ENCODE results near the gene C9orf78.
A peak's percentile ranks its signal among the peaks of the same experiment; 100 is the strongest.
"Not testable (repeated sequence)": the region's sequence is repeated elsewhere in the genome, so short reads cannot be mapped to it uniquely, and the experiment has no call there.

Gene C9orf78

DNA sequence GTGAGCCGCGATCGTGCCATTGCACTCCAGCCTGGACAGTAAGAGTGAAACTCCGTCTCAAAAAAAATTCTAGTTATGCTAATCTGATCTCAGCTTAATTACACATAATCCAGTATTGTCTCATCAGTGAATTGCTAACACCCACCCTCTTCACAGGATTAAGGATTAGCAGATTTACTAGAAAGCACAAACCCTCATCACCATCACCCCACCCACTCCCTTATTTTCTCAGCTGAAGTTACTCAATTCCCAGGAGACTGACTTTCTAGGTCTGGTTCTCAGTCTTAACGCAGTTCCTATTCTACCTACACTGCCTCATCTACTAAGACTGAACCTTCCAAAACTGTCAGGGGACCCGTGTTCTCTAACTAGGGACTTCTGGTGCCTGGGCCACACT is 23.1 kb downstream of the C9orf78 start:
- no peak for DNase-seq (ENCODE audit: low read depth)

DNA sequence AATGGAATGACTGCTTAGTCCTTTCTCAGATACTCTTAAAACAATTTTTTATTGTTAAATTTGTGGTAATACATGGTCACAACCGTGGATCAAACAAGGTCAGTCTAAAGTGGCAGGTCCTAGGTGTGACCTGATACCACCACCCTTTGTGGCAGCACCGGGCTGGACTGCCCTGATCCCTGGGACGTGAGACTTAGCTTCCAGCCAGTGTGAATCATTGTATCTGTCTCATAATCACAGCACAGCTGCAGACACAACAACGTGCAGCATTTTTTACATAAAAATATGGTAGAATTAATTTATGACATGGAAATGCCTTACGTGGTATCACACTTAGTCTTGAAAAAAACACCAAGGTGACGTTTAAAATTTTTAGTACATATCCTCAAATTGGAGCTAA is 24.3 kb downstream of the C9orf78 start:
- no peak for DNase-seq (ENCODE audit: low read depth)

DNA sequence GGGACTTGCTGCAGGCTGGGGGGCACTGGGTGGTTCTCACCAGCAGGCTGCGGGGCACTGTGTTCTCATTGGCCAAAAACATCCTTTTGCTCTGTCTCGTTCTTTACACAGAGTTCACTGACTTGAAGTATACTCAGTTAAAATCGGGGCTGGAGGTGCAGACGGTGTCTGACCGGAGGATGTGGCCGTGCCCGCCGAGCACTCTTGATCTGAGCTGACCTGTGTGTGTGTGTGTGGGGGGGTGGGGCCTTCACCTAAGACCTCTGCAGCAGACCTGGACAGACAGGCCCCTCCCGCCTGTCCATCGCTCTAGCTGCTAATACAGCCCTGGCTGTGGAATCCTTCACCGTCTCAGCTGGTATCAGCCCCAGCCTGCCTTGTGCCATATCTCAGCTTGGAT is 25.0 kb downstream of the C9orf78 start:
- DNase-seq (ENCODE audit: low read depth) = no peak

DNA sequence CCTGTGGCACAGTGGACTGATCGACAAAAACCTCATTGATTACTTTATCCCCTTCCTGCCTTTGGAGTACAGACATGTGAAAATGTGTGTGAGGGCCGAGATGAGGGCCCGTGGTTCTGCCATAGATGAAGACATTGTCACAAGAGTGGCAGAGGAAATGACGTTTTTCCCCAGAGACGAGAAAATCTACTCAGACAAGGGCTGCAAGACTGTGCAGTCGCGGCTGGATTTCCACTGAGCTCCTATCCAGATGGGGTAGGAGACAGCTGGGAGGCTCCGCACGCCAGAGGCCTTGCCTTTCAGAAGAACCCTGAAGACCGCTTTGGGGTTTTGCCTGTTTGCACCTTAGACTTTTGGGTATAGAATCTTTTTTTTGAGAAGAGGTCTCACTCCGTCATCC is 25.7 kb downstream of the C9orf78 start:
- no peak for DNase-seq (ENCODE audit: low read depth)

DNA sequence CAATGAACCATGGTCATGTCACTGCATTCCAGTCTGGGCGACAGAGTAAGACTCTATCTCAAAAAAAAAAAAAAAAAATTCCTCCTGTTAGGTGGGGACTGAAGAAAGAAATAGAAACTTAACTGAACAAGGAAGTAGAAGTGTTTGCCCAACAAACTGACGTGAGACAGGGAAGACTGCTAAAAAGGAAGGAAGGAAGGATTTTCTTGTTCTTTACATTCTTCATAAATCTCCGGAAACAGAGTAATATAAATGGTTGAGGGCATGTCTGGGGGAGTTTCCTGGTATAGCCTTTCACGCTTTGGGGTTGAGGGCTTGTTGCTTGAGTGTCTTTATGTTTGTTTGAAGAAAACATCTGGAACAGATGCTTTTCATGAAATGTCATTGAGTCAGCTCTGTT is 29.0 kb downstream of the C9orf78 start:
- DNase-seq (ENCODE audit: low read depth) = no peak

DNA sequence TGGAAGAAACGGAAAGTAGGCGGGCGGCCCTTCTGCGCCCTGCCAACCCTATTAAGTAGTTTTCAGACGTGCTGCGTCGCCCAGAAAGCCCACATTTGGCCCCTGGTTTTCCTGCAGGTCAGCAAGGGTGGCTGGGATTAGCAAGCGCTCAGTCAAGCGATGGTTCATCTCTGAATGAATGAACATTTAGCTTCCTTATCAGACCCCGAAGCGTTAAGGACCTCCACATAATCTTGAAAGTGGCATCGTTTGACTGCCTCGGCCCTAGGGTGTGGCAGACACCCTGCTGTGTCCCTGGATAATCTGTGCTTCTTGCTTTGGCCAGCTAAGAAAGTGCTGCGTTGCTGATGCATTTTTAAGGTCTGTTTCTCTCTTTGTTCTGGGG is 31.4 kb downstream of the C9orf78 start:
- no peak for DNase-seq (ENCODE audit: low read depth)

DNA sequence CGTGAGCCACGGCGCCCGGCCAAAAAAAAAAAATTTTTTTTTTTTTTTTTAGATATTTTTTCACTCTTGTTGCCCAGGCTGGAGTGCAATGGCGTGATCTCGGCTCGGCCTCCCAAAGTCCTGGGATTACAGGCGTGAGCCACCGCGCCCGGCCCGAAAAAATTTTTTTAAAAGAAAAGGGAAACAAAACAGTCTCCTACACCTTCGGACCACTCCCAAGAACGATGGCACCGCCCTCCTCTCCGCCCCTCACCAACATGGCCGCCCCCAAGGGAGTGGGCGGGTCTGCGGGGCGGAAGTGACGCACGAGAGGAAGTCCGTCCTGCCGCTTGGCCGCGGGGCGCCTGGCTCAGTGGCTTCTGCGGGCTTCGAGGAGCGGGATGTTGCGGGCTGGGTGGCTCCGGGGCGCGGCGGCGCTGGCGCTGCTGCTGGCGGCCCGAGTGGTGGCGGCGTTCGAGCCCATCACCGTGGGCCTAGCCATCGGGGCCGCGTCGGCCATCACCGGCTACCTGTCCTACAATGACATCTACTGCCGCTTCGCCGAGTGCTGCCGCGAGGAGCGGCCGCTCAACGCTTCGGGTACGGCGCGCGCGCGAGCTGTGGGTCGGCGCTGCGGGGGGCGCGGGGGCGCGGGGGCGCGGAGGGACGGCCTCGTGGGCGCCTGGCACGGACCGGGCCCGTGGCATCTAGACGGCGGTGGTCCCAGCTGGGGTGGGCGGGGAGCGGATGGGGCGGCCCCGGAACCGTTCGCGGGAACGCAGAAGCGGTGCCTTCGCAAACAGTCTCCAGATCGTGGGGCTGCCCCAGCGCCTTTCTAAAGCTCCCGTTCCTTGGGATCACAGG is 32.0 kb downstream of the C9orf78 start, which contains the start of gene TOR1B:
TOR1B (plus strand) TSS at position 352 of the 843 bp plus-strand sequence; CDS start at position 381, 29 bp downstream.
- DNase-seq (ENCODE audit: low read depth) = peak; percentile 88

DNA sequence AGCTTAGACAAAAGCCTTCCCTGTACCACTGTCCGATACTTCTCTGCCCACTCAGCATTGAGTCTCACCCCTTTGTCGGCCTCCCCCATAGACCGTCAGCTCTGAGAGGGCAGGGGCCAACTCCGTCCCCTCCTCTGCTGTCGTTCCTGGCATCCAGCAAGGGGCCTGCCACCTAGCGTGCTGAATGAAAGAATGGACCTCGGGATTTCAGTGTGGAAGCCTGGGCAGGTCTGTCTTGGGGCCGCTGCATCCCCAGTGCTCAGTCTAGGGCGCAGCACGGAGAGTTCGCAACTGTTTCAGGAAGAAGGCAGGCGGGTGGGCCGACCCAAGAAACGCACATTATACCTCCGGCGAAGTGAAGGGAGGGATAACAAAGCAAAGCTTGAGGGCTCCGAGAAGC is 33.6 kb downstream of the C9orf78 start:
- DNase-seq (ENCODE audit: low read depth) = no peak

DNA sequence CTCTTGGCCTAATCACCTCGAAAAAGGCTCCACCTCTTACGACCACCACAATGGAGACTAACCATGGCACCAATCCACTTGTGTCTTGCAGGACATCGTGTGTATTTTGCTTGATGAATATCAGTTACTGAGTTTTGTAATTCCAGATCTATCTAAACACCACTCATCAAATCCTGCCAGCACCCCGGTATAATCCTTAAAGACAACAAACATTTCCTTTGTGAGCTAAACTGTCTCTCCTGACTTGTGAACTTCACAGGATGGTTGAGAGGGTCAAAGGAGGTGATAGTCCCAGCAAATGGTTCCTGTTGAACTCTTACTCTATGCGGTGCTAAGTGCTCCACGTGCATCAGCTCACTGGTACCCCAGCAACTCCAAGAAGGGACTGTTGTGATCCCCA is 36.1 kb downstream of the C9orf78 start:
- DNase-seq (ENCODE audit: low read depth) = no peak

DNA sequence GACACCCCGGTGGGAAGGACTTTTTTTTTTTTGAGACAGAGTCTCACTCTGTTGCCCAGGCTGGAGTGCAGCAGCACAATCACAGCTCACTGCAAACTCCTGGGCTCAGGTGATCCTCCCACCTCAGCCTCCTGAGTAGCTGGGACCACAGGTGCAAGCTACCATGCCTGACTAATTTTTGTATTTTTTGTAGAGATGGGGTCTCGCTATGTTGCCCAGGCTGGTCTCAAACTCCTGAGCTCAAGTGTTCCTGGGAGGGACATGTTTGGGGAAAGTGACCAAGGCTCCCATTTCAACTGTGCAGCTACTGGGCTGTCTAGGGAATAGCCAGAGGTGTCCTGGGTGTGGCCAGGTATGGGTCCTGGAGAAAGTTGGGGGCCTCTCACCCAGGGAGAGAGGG is 39.0 kb downstream of the C9orf78 start:
- not testable (repeated sequence) for DNase-seq (ENCODE audit: low read depth)

DNA sequence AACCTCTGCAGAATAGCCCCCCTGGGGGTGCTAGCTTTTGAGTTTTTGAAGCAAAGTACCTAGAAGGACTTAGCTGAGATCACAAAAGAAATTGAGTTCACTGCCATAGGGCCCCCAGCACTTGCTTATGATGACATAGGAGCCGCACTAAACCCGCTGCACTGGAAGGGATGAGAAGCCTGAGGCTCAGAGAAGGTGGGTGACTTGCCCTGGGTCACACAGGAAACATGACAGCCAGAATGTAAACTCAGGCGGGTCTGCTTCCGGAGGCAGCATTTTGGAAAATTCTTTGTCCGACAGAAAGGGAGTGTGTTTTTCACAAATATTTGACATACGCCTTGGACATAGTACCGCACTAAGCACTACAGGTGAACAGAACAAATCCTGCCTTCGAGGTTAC is 40.5 kb downstream of the C9orf78 start:
- DNase-seq (ENCODE audit: low read depth) = no peak

DNA sequence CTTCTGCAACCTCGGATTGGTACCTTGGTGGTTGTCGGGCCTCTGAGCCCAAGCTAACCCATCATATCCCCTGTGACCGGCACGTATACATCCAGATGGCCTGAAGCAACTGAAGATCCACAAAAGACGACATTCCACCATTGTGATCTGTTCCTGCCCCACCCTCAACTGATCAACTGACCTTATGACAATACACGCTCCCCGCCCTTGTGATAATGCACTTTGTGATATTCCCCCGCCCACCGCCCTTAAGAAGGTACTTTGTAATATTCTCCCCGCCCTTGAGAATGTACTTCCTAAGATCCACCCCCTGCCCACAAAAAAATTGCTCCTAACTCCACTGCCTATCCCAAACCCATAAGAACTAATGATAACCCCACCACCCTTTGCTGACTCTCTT is 48.6 kb downstream of the C9orf78 start:
- DNase-seq (ENCODE audit: low read depth) = no peak

DNA sequence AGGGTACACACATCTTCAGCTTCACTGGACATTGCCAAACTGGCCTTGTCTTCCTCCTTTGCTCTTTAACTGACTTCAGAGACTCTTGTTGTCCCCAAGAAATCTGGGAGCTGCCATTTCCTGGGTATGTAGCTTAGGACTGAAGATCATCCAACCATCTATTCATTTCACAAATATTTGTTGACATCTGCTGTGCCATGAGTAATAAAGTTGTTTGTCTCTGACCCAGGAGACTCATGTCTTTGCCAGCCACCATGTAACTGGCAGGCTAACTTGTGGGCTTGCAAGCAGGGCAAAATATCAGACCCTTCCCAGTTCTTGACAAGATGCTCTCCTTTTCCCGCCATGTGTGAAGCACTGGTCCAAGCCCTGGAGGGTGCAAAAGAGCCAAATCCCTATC is 49.2 kb downstream of the C9orf78 start:
- no peak for DNase-seq (ENCODE audit: low read depth)

DNA sequence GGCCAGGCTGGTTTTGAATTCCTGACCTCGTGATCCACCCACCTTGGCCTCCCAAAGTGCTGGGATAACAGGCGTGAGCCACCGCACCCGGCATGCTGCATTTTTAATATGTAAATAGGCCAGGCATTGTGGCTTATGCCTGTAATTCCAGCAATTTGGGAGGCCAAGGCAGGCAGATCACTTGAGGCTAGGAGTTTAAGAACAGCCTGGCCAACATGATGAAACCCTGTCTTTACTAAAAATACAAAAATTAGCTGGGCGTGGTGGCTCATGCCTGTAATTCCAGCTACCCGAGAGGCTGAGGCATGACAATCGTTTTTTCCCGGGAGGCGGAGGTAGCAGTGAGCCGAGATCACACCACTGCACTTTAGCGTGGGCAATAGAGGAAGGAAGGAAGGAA is 50.1 kb downstream of the C9orf78 start:
- not testable (repeated sequence) for DNase-seq (ENCODE audit: low read depth)

DNA sequence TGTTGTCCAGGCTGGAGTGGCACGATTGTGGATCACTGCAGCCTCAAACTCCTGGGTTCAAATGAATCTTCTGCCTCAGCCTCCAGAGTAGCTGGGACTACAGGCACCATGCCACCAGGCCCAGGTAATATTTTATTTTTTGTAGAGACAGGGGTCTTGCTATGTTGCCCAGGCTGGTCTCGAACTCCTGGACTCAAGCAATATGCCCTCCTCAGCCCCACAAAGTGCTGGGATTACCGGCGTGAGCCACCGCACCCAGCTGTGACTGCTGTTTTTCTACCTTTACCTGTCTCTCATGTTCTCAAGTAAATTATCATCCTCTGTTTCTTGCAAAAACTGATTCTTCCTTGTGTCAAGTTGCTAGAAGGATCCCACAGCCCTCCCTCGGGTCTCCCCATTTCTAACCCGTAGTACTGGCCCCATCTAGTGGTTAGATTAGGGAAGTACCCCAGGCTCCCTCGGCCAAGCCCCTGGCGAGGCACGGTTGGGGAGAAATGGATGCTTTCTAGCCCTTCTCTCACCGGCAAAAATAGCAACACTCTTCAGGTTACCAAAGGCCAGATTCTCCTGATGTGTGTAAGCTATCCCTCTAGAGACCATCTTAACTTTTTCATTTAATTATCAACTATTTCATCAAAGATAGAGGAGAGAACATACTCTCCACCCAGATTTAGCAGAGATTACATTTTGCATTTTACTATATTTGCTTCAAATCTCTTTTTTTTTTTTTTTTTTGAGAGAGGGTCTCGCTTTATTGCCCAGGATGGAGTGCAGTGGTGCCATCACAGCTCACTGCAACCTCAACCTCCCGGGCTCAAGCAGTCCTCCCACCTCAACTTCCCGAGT is 51.3 kb downstream of the C9orf78 start:
- peak; percentile 54 for DNase-seq (ENCODE audit: low read depth)

DNA sequence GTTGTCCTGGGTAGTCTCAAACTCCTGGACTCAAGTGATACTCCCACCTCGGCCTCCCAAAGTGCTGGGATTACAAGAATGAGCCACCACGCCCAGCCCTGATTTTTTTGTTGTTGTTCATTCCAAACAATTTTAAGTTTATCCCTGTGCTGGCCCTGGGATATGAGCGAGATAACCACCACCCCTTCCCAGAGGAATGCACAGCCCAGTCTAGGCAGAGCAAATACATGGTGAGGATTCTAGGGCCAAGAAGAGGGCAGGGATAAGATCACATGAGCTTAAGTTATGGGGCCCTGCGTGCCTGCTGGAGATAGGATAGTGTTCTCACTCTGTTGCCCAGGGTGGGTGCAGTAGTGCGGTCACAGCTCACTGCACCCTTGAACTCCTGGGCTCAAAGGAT is 53.1 kb downstream of the C9orf78 start:
- no peak for DNase-seq (ENCODE audit: low read depth)

DNA sequence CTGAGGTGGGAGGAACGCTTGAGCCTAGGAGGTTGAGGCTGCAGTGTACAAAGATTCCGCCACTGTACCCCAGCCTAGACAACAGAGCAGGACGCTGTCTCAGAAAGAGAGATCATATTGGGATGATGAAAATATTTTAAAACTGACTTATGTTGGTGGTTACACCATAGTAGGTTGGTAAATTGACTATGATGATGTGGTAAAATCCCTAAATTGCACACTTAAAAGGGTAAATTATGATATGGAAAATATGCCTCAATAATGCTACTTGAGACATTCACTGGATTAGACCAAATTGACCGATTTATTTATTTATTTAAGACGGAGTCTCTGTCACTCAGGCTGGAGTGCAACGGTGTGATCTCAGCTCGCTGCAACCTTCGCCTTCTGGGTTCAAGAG is 53.9 kb downstream of the C9orf78 start:
- no peak for DNase-seq (ENCODE audit: low read depth)

DNA sequence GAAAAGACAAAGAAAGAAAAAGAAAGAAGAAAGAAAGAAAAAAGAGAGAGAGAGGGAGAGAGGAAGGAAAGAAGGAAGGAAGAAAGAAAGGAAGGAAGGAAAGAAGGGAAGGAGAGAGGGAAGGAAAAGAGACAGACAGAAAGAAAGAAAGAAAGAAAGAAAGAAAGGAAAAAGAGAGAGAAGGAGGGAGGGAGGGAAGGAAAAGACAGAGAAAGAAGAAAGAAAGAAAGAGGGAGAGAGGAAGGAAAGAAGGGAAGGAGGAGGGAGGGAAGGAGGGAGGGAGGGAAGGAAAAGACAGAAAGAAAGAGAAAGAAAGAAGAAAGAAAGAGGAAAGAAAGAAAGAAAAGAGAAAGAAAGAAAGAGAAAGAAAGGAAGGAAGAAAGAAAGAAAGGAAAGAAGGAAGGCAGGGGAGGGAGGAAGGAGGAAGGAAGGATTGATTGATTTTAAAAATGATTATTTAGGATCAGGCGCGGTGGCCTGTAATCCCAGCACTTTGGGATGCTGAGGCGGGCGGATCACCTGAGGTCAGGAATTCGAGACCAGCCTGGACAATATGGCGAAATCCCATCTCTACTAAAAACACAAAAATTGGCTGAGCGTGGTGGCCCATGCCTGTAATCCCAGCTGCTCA is 55.4 kb downstream of the C9orf78 start:
- no peak for DNase-seq (ENCODE audit: low read depth)

DNA sequence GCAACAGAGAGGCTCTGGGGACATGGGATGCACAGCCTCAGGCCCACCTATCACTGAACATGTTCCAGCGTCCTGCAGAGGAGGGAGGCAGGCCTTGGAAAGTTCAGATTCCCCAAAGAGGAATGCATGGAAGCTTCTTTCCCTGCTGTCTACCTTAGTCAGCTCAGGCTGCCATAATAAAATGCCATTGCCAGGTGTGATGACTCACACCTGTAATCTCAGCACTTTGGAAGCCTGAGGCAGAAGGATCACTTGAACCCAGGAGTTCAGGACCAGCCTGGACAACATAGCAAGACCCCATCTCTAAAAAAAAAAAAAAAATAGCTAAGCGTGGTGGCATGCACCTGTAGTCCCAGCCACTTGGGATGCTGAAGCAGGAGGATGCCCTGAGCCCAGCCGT is 56.6 kb downstream of the C9orf78 start:
- DNase-seq (ENCODE audit: low read depth) = no peak

DNA sequence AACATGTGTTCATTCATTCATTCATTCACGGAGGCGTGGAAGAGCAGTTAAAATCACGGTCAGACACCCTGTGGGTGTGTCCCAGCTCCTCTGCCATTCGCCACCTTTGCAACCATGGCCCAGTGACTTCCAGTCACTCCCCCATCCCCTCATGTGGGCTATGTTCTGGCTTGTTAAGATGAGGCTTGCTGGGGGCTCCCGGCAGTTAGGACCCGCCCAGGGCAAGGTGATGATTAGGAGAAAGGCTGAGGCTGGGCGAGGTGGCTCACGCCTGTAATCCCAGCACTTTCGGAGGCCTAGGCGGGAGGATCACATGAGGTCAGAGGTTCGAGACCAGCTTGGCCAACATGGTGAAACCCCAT is 57.3 kb downstream of the C9orf78 start:
- no peak for DNase-seq (ENCODE audit: low read depth)
